Neural progenitor cell (in vitro differentiated cells): ENCODE data around the gene PORCN. TPM values are rescaled to one million over a fixed set of nuclear protein-coding genes. Genes with fewer than 3 reads are reported as not detected.

Source experiments
- DNase-seq: peaks from one replicate; pipeline ENCODE4 v3.0.0-alpha.2; 2016; ENCODE audit warnings: low spot score
- H2AFZ ChIP-seq: fragments of 200-600 bp; sonication (generic); replicated peaks from 2 replicates; pipeline ENCODE4 v1.6.1; 2016; ENCODE audit warnings: antibody characterized with exemption
- H3F3A ChIP-seq: fragments of 200-600 bp; sonication (generic); 2 replicates; pipeline ENCODE4 v1.6.1; 2016; ENCODE audit warnings: antibody characterized with exemption, low read depth
- H3K27ac ChIP-seq: fragments of 200-600 bp; sonication (generic); 2 replicates; pipeline ENCODE4 v1.5.1; 2016; ENCODE audit warnings: mild to moderate bottlenecking
- H3K27me3 ChIP-seq: fragments of 200-600 bp; sonication (generic); 2 replicates; pipeline ENCODE4 v1.6.1; 2016; ENCODE audit warnings: mild to moderate bottlenecking, moderate library complexity
- H3K36me3 ChIP-seq: fragments of 200-600 bp; sonication (generic); 2 replicates; pipeline ENCODE4 v1.5.1; 2016
- H3K4me1 ChIP-seq: fragments of 200-600 bp; sonication (generic); 2 replicates; pipeline ENCODE4 v1.6.1; 2016; ENCODE audit warnings: mixed run types
- H3K4me2 ChIP-seq: fragments of 200-600 bp; sonication (generic); 2 replicates; pipeline ENCODE4 v1.6.1; 2016
- H3K4me3 ChIP-seq: fragments of 200-600 bp; sonication (generic); 2 replicates; pipeline ENCODE4 v1.5.1; 2016
- H3K79me2 ChIP-seq: fragments of 200-600 bp; sonication (generic); 2 replicates; pipeline ENCODE4 v1.6.1; 2016; ENCODE audit warnings: low read depth
- H3K9ac ChIP-seq: fragments of 200-600 bp; sonication (generic); 2 replicates; pipeline ENCODE4 v1.6.1; 2016
- H3K9me3 ChIP-seq: fragments of 200-600 bp; sonication (generic); 2 replicates; pipeline ENCODE4 v1.5.1; 2016; ENCODE audit warnings: low read depth
- H4K20me1 ChIP-seq: fragments of 200-600 bp; sonication (generic); 2 replicates; pipeline ENCODE4 v1.6.1; 2016; ENCODE audit warnings: low read depth
- H3K27ac Mint-ChIP-seq: 3 replicates; pipeline ENCODE4 v1.8.0; 2021; ENCODE audit warnings: mixed read lengths
- H3K27me3 Mint-ChIP-seq: 2 replicates; pipeline ENCODE4 v1.8.0; 2022; ENCODE audit warnings: low read depth, mild to moderate bottlenecking, inconsistent platforms, moderate library complexity, mixed read lengths; ENCODE audit not compliant: insufficient read depth
- H3K36me3 Mint-ChIP-seq: 3 replicates; pipeline ENCODE4 v1.8.0; 2021; ENCODE audit warnings: mixed read lengths
- H3K4me1 Mint-ChIP-seq: 3 replicates; pipeline ENCODE4 v1.8.0; 2021; ENCODE audit warnings: mixed read lengths
- H3K4me3 Mint-ChIP-seq: 3 replicates; pipeline ENCODE4 v1.8.0; 2021; ENCODE audit warnings: mild to moderate bottlenecking, moderate library complexity, mixed read lengths
- H3K9me3 Mint-ChIP-seq: 3 replicates; pipeline ENCODE4 v1.8.0; 2020; ENCODE audit warnings: mixed read lengths
- CTCF ChIP-seq: fragments of 200-600 bp; sonication (generic); IDR thresholded peaks from 2 replicates; pipeline ENCODE4 v1.5.1; 2017; ENCODE audit warnings: antibody characterized with exemption, mild to moderate bottlenecking
- EZH2 ChIP-seq: fragments of 200-600 bp; sonication (generic); IDR thresholded peaks from 2 replicates; pipeline ENCODE4 v1.6.1; 2017; ENCODE audit warnings: antibody characterized with exemption, mild to moderate bottlenecking, moderate library complexity
- EZH2phosphoT487 ChIP-seq: fragments of 200-600 bp; sonication (generic); IDR thresholded peaks from 2 replicates; pipeline ENCODE4 v1.6.1; 2017; ENCODE audit warnings: antibody characterized with exemption
- total RNA-seq: library from RNA; depleted of rRNA; stranded (reverse); fragments of >200 nt; gene quantifications from 2 replicates; pipeline ENCODE4 v1.2.3, GENCODE V29; 2015; ENCODE audit warnings: low replicate concordance

The PORCN gene
- total RNA-seq, 1 donor from 2014 or later, result 10.8 TPM

- H3K27me3 ChIP-seq, result no peaks in the 10 kb centered on the region
- H3K4me2 ChIP-seq, result no peak overlapping the region
- H3K4me1 ChIP-seq, result no peaks in the 10 kb centered on the region
- Mint-ChIP-seq H3K27me3 (peaks cover 12% of the 10 kb centered on the region), H3K36me3 (no peaks in the 10 kb centered on the region), H3K9me3 (peaks cover 9% of the 10 kb centered on the region), H3K4me1 (peaks cover 4% of the 10 kb centered on the region), H3K27ac (peak overlapping the region; percentile 64), H3K4me3 (no peak overlapping the region)
- no peaks in the 10 kb centered on the region for H3K36me3 ChIP-seq
- H3K4me3 ChIP-seq, result no peak overlapping the region
- TF ChIP-seq EZH2 (no peak), CTCF (no peak), EZH2phosphoT487 (no peak)
- no peaks in the 10 kb centered on the region for H3K9me3 ChIP-seq
- no peak overlapping the region for H3K9ac ChIP-seq
- H2AFZ ChIP-seq, result no peak overlapping the region
- DNase-seq, result no peak
- no peak overlapping the region for H3K27ac ChIP-seq
- no peaks in the 10 kb centered on the region for H3F3A ChIP-seq
- H3K79me2 ChIP-seq, result no peaks in the 10 kb centered on the region
- H4K20me1 ChIP-seq, result no peaks in the 10 kb centered on the region
These were observed 12.1 kb upstream of the PORCN start for GRCh38 chrX:48496660-48497059.

GRCh38 chrX:48497871-48498270, 10.9 kb upstream of the PORCN start:
- Histone ChIP-seq H2AFZ (no peak overlapping the region), H3K27ac (no peak overlapping the region), H3K9me3 (no peaks in the 10 kb centered on the region), H3K4me1 (no peaks in the 10 kb centered on the region), H3K4me3 (no peak overlapping the region), H3K79me2 (no peaks in the 10 kb centered on the region), H4K20me1 (no peaks in the 10 kb centered on the region), H3K36me3 (no peaks in the 10 kb centered on the region), H3K27me3 (no peaks in the 10 kb centered on the region), H3K4me2 (no peak overlapping the region), H3K9ac (no peak overlapping the region), H3F3A (no peaks in the 10 kb centered on the region)
- Mint-ChIP-seq H3K4me3 (no peak overlapping the region), H3K4me1 (peaks cover 4% of the 10 kb centered on the region), H3K27ac (no peak overlapping the region), H3K9me3 (peaks cover 9% of the 10 kb centered on the region), H3K27me3 (peaks cover 9% of the 10 kb centered on the region), H3K36me3 (no peaks in the 10 kb centered on the region)
- no peak for DNase-seq
- no peak for TF ChIP-seq CTCF
- TF ChIP-seq EZH2phosphoT487, result no peak
- no peak for TF ChIP-seq EZH2

- Mint-ChIP-seq H3K36me3 (no peaks in the 10 kb centered on the region), H3K27me3 (peaks cover 11% of the 10 kb centered on the region), H3K4me3 (no peak overlapping the region), H3K9me3 (peaks cover 11% of the 10 kb centered on the region), H3K4me1 (peaks cover 4% of the 10 kb centered on the region), H3K27ac (no peak overlapping the region)
- no peak for DNase-seq
- Histone ChIP-seq H3K36me3 (no peaks in the 10 kb centered on the region), H4K20me1 (no peaks in the 10 kb centered on the region), H3K4me2 (no peak overlapping the region), H3K27ac (no peak overlapping the region), H3K4me1 (no peaks in the 10 kb centered on the region), H3K9me3 (no peaks in the 10 kb centered on the region), H3K9ac (no peak overlapping the region), H3F3A (no peaks in the 10 kb centered on the region), H3K27me3 (no peaks in the 10 kb centered on the region), H3K4me3 (no peak overlapping the region), H2AFZ (no peak overlapping the region), H3K79me2 (no peaks in the 10 kb centered on the region)
- no peak for TF ChIP-seq EZH2
- no peak for TF ChIP-seq EZH2phosphoT487
- no peak for TF ChIP-seq CTCF
These were observed 10.4 kb upstream of the PORCN start for GRCh38 chrX:48498374-48498809.
